DND-41 (cell line): ENCODE results near the gene ASIC2.

Source experiments
- ATAC-seq: fragments of 200-7000 bp; cut with Tn5 transposase; 3 replicates; pipeline ENCODE4 v1.9.1; 2021; ENCODE audit warnings: low read depth; ENCODE audit not compliant: insufficient read depth
- DNase-seq: peaks from one replicate; pipeline ENCODE4 v3.0.0-alpha.2; 2020
- H2AFZ ChIP-seq: 2 replicates; pipeline ENCODE4 v1.6.0; 2012; ENCODE audit warnings: low read depth, low read length
- H3K27ac ChIP-seq: 2 replicates; pipeline ENCODE4 v1.5.1; 2012; ENCODE audit warnings: low read length, inconsistent platforms
- H3K27me3 ChIP-seq: fragments of 200-600 bp; sonication (generic); 2 replicates; pipeline ENCODE4 v1.6.0; 2012; ENCODE audit warnings: low read length, mild to moderate bottlenecking, inconsistent platforms; ENCODE audit not compliant: insufficient read depth, poor library complexity
- H3K36me3 ChIP-seq: 2 replicates; pipeline ENCODE4 v1.5.1; 2012; ENCODE audit warnings: low read length, inconsistent platforms; ENCODE audit not compliant: insufficient read depth
- H3K4me1 ChIP-seq: 2 replicates; pipeline ENCODE4 v1.5.1; 2012; ENCODE audit warnings: mild to moderate bottlenecking, low read length; ENCODE audit not compliant: insufficient read depth
- H3K4me2 ChIP-seq: 2 replicates; pipeline ENCODE4 v1.6.0; 2012; ENCODE audit warnings: mild to moderate bottlenecking, moderate library complexity, low read length, inconsistent platforms; ENCODE audit not compliant: insufficient read depth
- H3K4me3 ChIP-seq, 2 experiments: fragments of 200-600 bp in 1 of 2; shearing (Covaris generic) in 1 of 2; 2 replicates each; pipeline ENCODE4 v1.5.1; 2012 to 2016; ENCODE audit warnings: inconsistent platforms in 2 of 2, low read length in 2 of 2, mild to moderate bottlenecking in 2 of 2, low read depth in 1 of 2, moderate library complexity in 1 of 2
- H3K79me2 ChIP-seq: 2 replicates; pipeline ENCODE4 v1.6.0; 2012; ENCODE audit warnings: low read length, inconsistent platforms; ENCODE audit not compliant: insufficient read depth
- H3K9ac ChIP-seq: 2 replicates; pipeline ENCODE4 v1.6.0; 2012; ENCODE audit warnings: low read depth, mild to moderate bottlenecking, inconsistent platforms, low read length, moderate library complexity
- H3K9me3 ChIP-seq: 2 replicates; pipeline ENCODE4 v1.5.1; 2012; ENCODE audit warnings: low read length, moderate library complexity, mild to moderate bottlenecking, inconsistent platforms; ENCODE audit not compliant: insufficient read depth, severe bottlenecking
- H4K20me1 ChIP-seq: 2 replicates; pipeline ENCODE4 v1.6.0; 2012; ENCODE audit warnings: low read length; ENCODE audit not compliant: insufficient read depth
- EZH2 ChIP-seq: IDR thresholded peaks from 3 replicates; pipeline ENCODE4 v1.6.1; 2012; ENCODE audit warnings: borderline replicate concordance, low read depth, mild to moderate bottlenecking, moderate library complexity, low read length, inconsistent platforms; ENCODE audit not compliant: severe bottlenecking
- TF ChIP-seq, protein P1 (sequence below): IDR thresholded peaks from 2 replicates; pipeline ENCODE4 v1.5.1; 2012; ENCODE audit warnings: borderline replicate concordance, low read length, moderate library complexity, mild to moderate bottlenecking; ENCODE audit not compliant: poor library complexity, severe bottlenecking; ENCODE audit errors: extremely low read depth

ASIC2 gene

DNA sequence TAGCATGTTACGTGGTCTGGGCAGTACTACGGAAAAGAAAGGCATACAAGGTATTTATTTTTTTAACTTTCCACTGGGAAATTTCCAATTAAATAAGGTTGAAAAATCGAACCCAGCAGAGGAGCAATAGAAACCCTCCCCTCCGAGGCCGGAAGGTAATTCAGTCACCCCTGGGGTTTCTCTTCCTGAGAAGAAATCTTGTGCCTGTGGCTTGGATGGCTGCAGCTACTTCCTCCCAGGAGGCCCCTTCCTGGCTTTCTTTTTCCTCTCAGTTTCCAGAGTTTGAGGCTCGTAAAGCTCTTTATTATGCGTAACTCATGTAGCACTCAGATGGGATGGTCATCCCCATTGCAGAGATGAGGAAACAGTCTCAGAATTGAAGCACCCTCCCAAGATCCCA is 140.3 kb downstream of the ASIC2 start:
- Histone ChIP-seq H3K36me3 (no peaks in the 10 kb centered on the region), H3K27ac (no peak overlapping the region), H3K4me1 (no peaks in the 10 kb centered on the region), H3K27me3 (no peaks in the 10 kb centered on the region), H3K79me2 (no peaks in the 10 kb centered on the region), H3K4me2 (no peak overlapping the region), H4K20me1 (no peaks in the 10 kb centered on the region), H3K4me3 (no peak overlapping the region), H3K9ac (no peak overlapping the region), H3K9me3 (no peaks in the 10 kb centered on the region), H2AFZ (no peak overlapping the region)
- DNase-seq (no peak), ATAC-seq (no peak)
- no peak for TF ChIP-seq EZH2
- TF ChIP-seq, protein P1, sequence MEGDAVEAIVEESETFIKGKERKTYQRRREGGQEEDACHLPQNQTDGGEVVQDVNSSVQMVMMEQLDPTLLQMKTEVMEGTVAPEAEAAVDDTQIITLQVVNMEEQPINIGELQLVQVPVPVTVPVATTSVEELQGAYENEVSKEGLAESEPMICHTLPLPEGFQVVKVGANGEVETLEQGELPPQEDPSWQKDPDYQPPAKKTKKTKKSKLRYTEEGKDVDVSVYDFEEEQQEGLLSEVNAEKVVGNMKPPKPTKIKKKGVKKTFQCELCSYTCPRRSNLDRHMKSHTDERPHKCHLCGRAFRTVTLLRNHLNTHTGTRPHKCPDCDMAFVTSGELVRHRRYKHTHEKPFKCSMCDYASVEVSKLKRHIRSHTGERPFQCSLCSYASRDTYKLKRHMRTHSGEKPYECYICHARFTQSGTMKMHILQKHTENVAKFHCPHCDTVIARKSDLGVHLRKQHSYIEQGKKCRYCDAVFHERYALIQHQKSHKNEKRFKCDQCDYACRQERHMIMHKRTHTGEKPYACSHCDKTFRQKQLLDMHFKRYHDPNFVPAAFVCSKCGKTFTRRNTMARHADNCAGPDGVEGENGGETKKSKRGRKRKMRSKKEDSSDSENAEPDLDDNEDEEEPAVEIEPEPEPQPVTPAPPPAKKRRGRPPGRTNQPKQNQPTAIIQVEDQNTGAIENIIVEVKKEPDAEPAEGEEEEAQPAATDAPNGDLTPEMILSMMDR, result no peak

GRCh38 chr17:33151565-33151964 is 141.5 kb downstream of the ASIC2 start:
- no peak for TF ChIP-seq EZH2
- TF ChIP-seq, protein P1, result no peak
- no peaks in the 10 kb centered on the region for H3K4me1 ChIP-seq
- no peak overlapping the region for H2AFZ ChIP-seq
- no peaks in the 10 kb centered on the region for H3K9me3 ChIP-seq
- H3K27ac ChIP-seq, result no peak overlapping the region
- no peak overlapping the region for H3K9ac ChIP-seq
- H4K20me1 ChIP-seq, result no peaks in the 10 kb centered on the region
- H3K4me2 ChIP-seq, result no peak overlapping the region
- no peaks in the 10 kb centered on the region for H3K27me3 ChIP-seq
- no peaks in the 10 kb centered on the region for H3K79me2 ChIP-seq
- no peak for DNase-seq
- no peak for ATAC-seq
- H3K4me3 ChIP-seq, result no peak overlapping the region
- H3K36me3 ChIP-seq, result no peaks in the 10 kb centered on the region

GRCh38 chr17:33145941-33146340 is 147.2 kb downstream of the ASIC2 start:
- Histone ChIP-seq H3K27ac (no peak overlapping the region), H2AFZ (no peak overlapping the region), H3K27me3 (no peaks in the 10 kb centered on the region), H3K79me2 (no peaks in the 10 kb centered on the region), H4K20me1 (peaks cover 1% of the 10 kb centered on the region), H3K4me2 (no peak overlapping the region), H3K4me1 (no peaks in the 10 kb centered on the region), H3K4me3 (no peak overlapping the region), H3K9me3 (no peaks in the 10 kb centered on the region), H3K9ac (no peak overlapping the region), H3K36me3 (no peaks in the 10 kb centered on the region)
- no peak for ATAC-seq
- no peak for DNase-seq
- no peak for TF ChIP-seq EZH2
- TF ChIP-seq, protein P1, result no peak

DNA sequence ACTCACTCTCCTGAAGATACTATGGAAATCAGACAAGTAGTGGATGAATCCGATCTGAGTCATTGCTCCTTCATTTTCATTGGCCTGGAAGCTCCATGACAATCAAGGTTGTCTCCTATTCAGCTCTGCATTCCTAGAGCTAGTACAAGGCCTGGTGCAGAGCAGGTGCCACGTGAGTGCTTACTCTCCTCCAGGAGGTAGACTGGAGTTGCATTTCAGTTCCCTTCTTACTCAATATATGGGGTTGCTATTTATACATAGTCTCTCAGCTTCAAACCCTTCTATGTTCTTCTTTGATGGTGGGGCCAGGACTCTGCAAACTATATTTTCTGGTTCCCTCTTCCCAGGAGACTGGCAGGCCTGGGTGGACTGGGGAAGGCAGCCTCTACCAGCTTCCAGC is 148.3 kb downstream of the ASIC2 start:
- no peak overlapping the region for H3K9ac ChIP-seq
- no peak overlapping the region for H3K27ac ChIP-seq
- H3K9me3 ChIP-seq, result no peaks in the 10 kb centered on the region
- no peak overlapping the region for H2AFZ ChIP-seq
- H3K79me2 ChIP-seq, result no peaks in the 10 kb centered on the region
- no peak overlapping the region for H3K4me2 ChIP-seq
- H3K27me3 ChIP-seq, result no peaks in the 10 kb centered on the region
- DNase-seq (no peak), ATAC-seq (no peak)
- no peak overlapping the region for H3K4me3 ChIP-seq
- TF ChIP-seq EZH2, result no peak
- TF ChIP-seq, protein P1, result no peak
- no peaks in the 10 kb centered on the region for H3K36me3 ChIP-seq
- H4K20me1 ChIP-seq, result peaks cover 5% of the 10 kb centered on the region
- no peaks in the 10 kb centered on the region for H3K4me1 ChIP-seq
